NCI-H1048 (cell line): Measurements from ENCODE around the gene MUSK.
"Not testable (repeated sequence)": the region's sequence is repeated elsewhere in the genome, so short reads cannot be mapped to it uniquely, and the experiment has no call there.

Source experiments
- DNase-seq: peaks from one replicate; lab custom pipeline; 2025; lab: John Stamatoyannopoulos, UW

Gene MUSK

GRCh38 chr9:110810262-110810976 is 141.8 kb downstream of the MUSK start:
- DNase-seq, result no peak

- DNase-seq, result no peak
Measured at GRCh38 chr9:110812886-110813285, 144.3 kb downstream of the MUSK start.

- DNase-seq, result no peak
Measured at GRCh38 chr9:110814159-110814558, 145.6 kb downstream of the MUSK start.

- DNase-seq, result no peak
Measured at GRCh38 chr9:110815361-110815760, 146.8 kb downstream of the MUSK start.

GRCh38 chr9:110820381-110820780 is 151.8 kb downstream of the MUSK start:
- DNase-seq, result no peak

- DNase-seq, result no peak
Measured at GRCh38 chr9:110821064-110821463, 152.5 kb downstream of the MUSK start.

- DNase-seq, result not testable (repeated sequence)
Measured at GRCh38 chr9:110825129-110825528, 156.5 kb downstream of the MUSK start.

GRCh38 chr9:110825950-110826349 is 157.4 kb downstream of the MUSK start:
- DNase-seq, result no peak

GRCh38 chr9:110826400-110826799 is 157.8 kb downstream of the MUSK start:
- DNase-seq, result not testable (repeated sequence)

GRCh38 chr9:110828264-110828663 is 159.7 kb downstream of the MUSK start:
- DNase-seq, result no peak

- DNase-seq, result no peak
Measured at GRCh38 chr9:110830495-110830894, 161.9 kb downstream of the MUSK start.

GRCh38 chr9:110832926-110833325 is 164.3 kb downstream of the MUSK start:
- DNase-seq, result no peak

GRCh38 chr9:110835404-110835803 is 166.8 kb downstream of the MUSK start:
- DNase-seq, result no peak

GRCh38 chr9:110835859-110836271 is 167.3 kb downstream of the MUSK start:
- no peak for DNase-seq

GRCh38 chr9:110837401-110838005 is 168.9 kb downstream of the MUSK start:
- DNase-seq, result no peak

GRCh38 chr9:110842169-110842568 is 173.6 kb downstream of the MUSK start:
- DNase-seq, result no peak

- no peak for DNase-seq
Measured at GRCh38 chr9:110842986-110843385, 174.4 kb downstream of the MUSK start.

- DNase-seq, result no peak
Measured at GRCh38 chr9:110844121-110844520, 175.5 kb downstream of the MUSK start.

GRCh38 chr9:110846215-110846614 is 177.6 kb downstream of the MUSK start:
- DNase-seq, result no peak

GRCh38 chr9:110847671-110848070 is 179.1 kb downstream of the MUSK start:
- DNase-seq, result no peak

GRCh38 chr9:110850401-110851135 is 182.0 kb downstream of the MUSK start:
- DNase-seq, result no peak
